ENCODE results near the gene CACNA1F.

CACNA1F gene

GRCh38 chrX:49247916-49248811, 15.0 kb upstream of the CACNA1F start:
- Mint-ChIP-seq H3K36me3 (peaks cover 69% of the 10 kb centered on the region), H3K4me3 (no peak overlapping the region), H3K27me3 (no peaks in the 10 kb centered on the region), H3K27ac (no peak overlapping the region), H3K4me1 (no peaks in the 10 kb centered on the region), H3K9me3 (no peaks in the 10 kb centered on the region)
- no peak for ATAC-seq

- Mint-ChIP-seq H3K36me3 (peaks cover 77% of the 10 kb centered on the region), H3K4me3 (no peak overlapping the region), H3K27me3 (no peaks in the 10 kb centered on the region), H3K9me3 (no peaks in the 10 kb centered on the region), H3K4me1 (no peaks in the 10 kb centered on the region), H3K27ac (no peak overlapping the region)
- no peak for ATAC-seq
Observed at GRCh38 chrX:49247346-49247745, 14.2 kb upstream of the CACNA1F start.

- Mint-ChIP-seq H3K4me3 (no peak overlapping the region), H3K4me1 (no peaks in the 10 kb centered on the region), H3K36me3 (peaks cover 71% of the 10 kb centered on the region), H3K27me3 (no peaks in the 10 kb centered on the region), H3K27ac (no peak overlapping the region), H3K9me3 (no peaks in the 10 kb centered on the region)
- ATAC-seq, result no peak
Observed at GRCh38 chrX:49246541-49246940, 13.4 kb upstream of the CACNA1F start.

GRCh38 chrX:49244207-49244606, 11.1 kb upstream of the CACNA1F start:
- ATAC-seq, result no peak
- no peak overlapping the region for H3K4me3 Mint-ChIP-seq
- no peaks in the 10 kb centered on the region for H3K27me3 Mint-ChIP-seq
- H3K36me3 Mint-ChIP-seq, result peaks cover 54% of the 10 kb centered on the region
- H3K4me1 Mint-ChIP-seq, result no peaks in the 10 kb centered on the region
- no peaks in the 10 kb centered on the region for H3K9me3 Mint-ChIP-seq
- no peak overlapping the region for H3K27ac Mint-ChIP-seq

- Mint-ChIP-seq H3K4me1 (no peaks in the 10 kb centered on the region), H3K27ac (peak overlapping the region; percentile 62), H3K9me3 (no peaks in the 10 kb centered on the region), H3K4me3 (no peak overlapping the region), H3K36me3 (peaks cover 47% of the 10 kb centered on the region), H3K27me3 (no peaks in the 10 kb centered on the region)
- no peak for ATAC-seq
Observed at GRCh38 chrX:49243166-49243565, 10.0 kb upstream of the CACNA1F start.

- peaks cover 44% of the 10 kb centered on the region for H3K36me3 Mint-ChIP-seq
- ATAC-seq, result no peak
- H3K27ac Mint-ChIP-seq, result no peak overlapping the region
- H3K9me3 Mint-ChIP-seq, result no peaks in the 10 kb centered on the region
- H3K4me1 Mint-ChIP-seq, result no peaks in the 10 kb centered on the region
- H3K27me3 Mint-ChIP-seq, result no peaks in the 10 kb centered on the region
- no peak overlapping the region for H3K4me3 Mint-ChIP-seq
Observed at GRCh38 chrX:49242545-49243066, 9.5 kb upstream of the CACNA1F start.

GRCh38 chrX:49238735-49239134, 5.6 kb upstream of the CACNA1F start:
- Mint-ChIP-seq H3K27me3 (no peaks in the 10 kb centered on the region), H3K9me3 (no peaks in the 10 kb centered on the region), H3K4me3 (no peak overlapping the region), H3K4me1 (peaks cover 16% of the 10 kb centered on the region), H3K27ac (no peak overlapping the region), H3K36me3 (peaks cover 22% of the 10 kb centered on the region)
- no peak for ATAC-seq

GRCh38 chrX:49237060-49237459, 3.9 kb upstream of the CACNA1F start:
- no peaks in the 10 kb centered on the region for H3K9me3 Mint-ChIP-seq
- ATAC-seq, result peak; percentile 82
- H3K27me3 Mint-ChIP-seq, result no peaks in the 10 kb centered on the region
- peak overlapping the region; percentile 91 for H3K27ac Mint-ChIP-seq
- peak overlapping the region; percentile 79 for H3K4me3 Mint-ChIP-seq
- peaks cover 7% of the 10 kb centered on the region for H3K36me3 Mint-ChIP-seq
- peaks cover 17% of the 10 kb centered on the region for H3K4me1 Mint-ChIP-seq

GRCh38 chrX:49233887-49234555, 881 bp upstream of the CACNA1F start:
- Mint-ChIP-seq H3K9me3 (no peaks in the 10 kb centered on the region), H3K4me1 (peaks cover 34% of the 10 kb centered on the region), H3K4me3 (no peak overlapping the region), H3K36me3 (peaks cover 7% of the 10 kb centered on the region), H3K27ac (no peak overlapping the region), H3K27me3 (no peaks in the 10 kb centered on the region)
- ATAC-seq, result no peak

GRCh38 chrX:49232525-49232924, 615 bp downstream of the CACNA1F start:
- ATAC-seq, result no peak
- H3K4me3 Mint-ChIP-seq, result no peak overlapping the region

GRCh38 chrX:49231333-49232000, 1.7 kb downstream of the CACNA1F start:
- H3K9me3 Mint-ChIP-seq, result no peaks in the 10 kb centered on the region
- H3K27ac Mint-ChIP-seq, result peak overlapping the region; percentile 96
- H3K4me3 Mint-ChIP-seq, result peak overlapping the region; percentile 81
- no peaks in the 10 kb centered on the region for H3K36me3 Mint-ChIP-seq
- ATAC-seq, result no peak
- H3K4me1 Mint-ChIP-seq, result peaks cover 23% of the 10 kb centered on the region
- no peaks in the 10 kb centered on the region for H3K27me3 Mint-ChIP-seq

More at GRCh38 chrX:49232525-49232924, 615 bp downstream of the CACNA1F start:
- Mint-ChIP-seq H3K27ac (no peak overlapping the region), H3K9me3 (no peaks in the 10 kb centered on the region), H3K4me1 (peaks cover 33% of the 10 kb centered on the region), H3K36me3 (peaks cover 7% of the 10 kb centered on the region), H3K27me3 (no peaks in the 10 kb centered on the region)

GRCh38 chrX:49230500-49231232, 2.5 kb downstream of the CACNA1F start:
- Mint-ChIP-seq H3K9me3 (no peaks in the 10 kb centered on the region), H3K4me1 (peaks cover 18% of the 10 kb centered on the region), H3K36me3 (no peaks in the 10 kb centered on the region), H3K27me3 (no peaks in the 10 kb centered on the region), H3K27ac (peak overlapping the region; percentile 96), H3K4me3 (peak overlapping the region; percentile 81)
- ATAC-seq, result peak; percentile 92

GRCh38 chrX:49228185-49228584, 5.0 kb downstream of the CACNA1F start:
- no peak for ATAC-seq
- Mint-ChIP-seq H3K9me3 (peaks cover 6% of the 10 kb centered on the region), H3K4me3 (no peak overlapping the region)

GRCh38 chrX:49227726-49228125, 5.4 kb downstream of the CACNA1F start:
- no peak for ATAC-seq
- H3K4me1 Mint-ChIP-seq, result peaks cover 18% of the 10 kb centered on the region
- no peak overlapping the region for H3K4me3 Mint-ChIP-seq
- no peak overlapping the region for H3K27ac Mint-ChIP-seq
- peaks cover 6% of the 10 kb centered on the region for H3K9me3 Mint-ChIP-seq
- peaks cover 24% of the 10 kb centered on the region for H3K27me3 Mint-ChIP-seq
- H3K36me3 Mint-ChIP-seq, result no peaks in the 10 kb centered on the region

More at GRCh38 chrX:49228185-49228584, 5.0 kb downstream of the CACNA1F start:
- H3K4me1 Mint-ChIP-seq, result peaks cover 18% of the 10 kb centered on the region
- H3K27me3 Mint-ChIP-seq, result peaks cover 19% of the 10 kb centered on the region
- no peaks in the 10 kb centered on the region for H3K36me3 Mint-ChIP-seq
- no peak overlapping the region for H3K27ac Mint-ChIP-seq
